ENCODE data around the gene MYOZ2. TPM values are rescaled to one million over a fixed set of nuclear protein-coding genes. Genes with fewer than 3 reads are reported as not detected.

The MYOZ2 gene
- total RNA-seq, 1 donor from 2014 or later = not detected

GRCh38 chr4:119197772-119198212, 62.2 kb downstream of the MYOZ2 start:
- Mint-ChIP-seq H3K27ac (peak overlapping the region; percentile 76), H3K4me3 (no peak overlapping the region), H3K36me3 (no peaks in the 10 kb centered on the region), H3K9me3 (peaks cover 24% of the 10 kb centered on the region), H3K4me1 (no peaks in the 10 kb centered on the region), H3K27me3 (ENCODE audit: insufficient read depth, low read depth) (no peaks in the 10 kb centered on the region)
- Histone ChIP-seq H4K20me1 (ENCODE audit: low read depth) (no peaks in the 10 kb centered on the region), H3K9ac (no peak overlapping the region), H3K9me3 (ENCODE audit: low read depth) (no peaks in the 10 kb centered on the region), H3K79me2 (ENCODE audit: low read depth) (no peaks in the 10 kb centered on the region), H3K4me1 (no peaks in the 10 kb centered on the region), H2AFZ (replicated peaks) (peak overlapping the region; percentile 42), H3F3A (ENCODE audit: low read depth) (no peaks in the 10 kb centered on the region), H3K27ac (no peak overlapping the region), H3K27me3 (no peaks in the 10 kb centered on the region), H3K4me2 (no peak overlapping the region), H3K4me3 (no peak overlapping the region), H3K36me3 (no peaks in the 10 kb centered on the region)
- TF ChIP-seq EZH2 (IDR thresholded peaks at IDR 0.05) = no peak
- no peak for TF ChIP-seq EZH2phosphoT487 (IDR thresholded peaks at IDR 0.05)
- no peak for TF ChIP-seq CTCF (IDR thresholded peaks at IDR 0.05)
- no peak for DNase-seq (ENCODE audit: low spot score)

DNA sequence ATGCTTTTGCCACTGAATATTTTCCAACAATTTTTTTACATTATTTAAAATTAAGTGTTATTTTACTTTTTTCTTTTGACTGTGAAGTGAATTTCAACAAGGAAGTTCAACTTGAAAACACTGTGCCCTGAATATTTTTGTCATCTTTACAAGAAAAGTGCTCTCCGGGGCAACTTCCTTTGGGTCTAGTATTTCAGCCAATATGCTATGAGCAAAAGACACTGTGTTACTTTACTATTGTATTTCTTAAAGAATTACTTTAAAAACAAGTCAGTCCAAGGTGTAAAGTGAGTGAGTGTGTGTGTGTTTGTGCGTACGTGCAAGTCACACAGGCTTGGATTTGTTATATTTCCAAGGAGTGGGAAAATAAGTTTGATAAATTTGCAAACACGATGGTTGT, 69.3 kb downstream of the MYOZ2 start:
- H4K20me1 ChIP-seq (ENCODE audit: low read depth) = no peaks in the 10 kb centered on the region
- no peak overlapping the region for H3K4me2 ChIP-seq
- H2AFZ ChIP-seq (replicated peaks) = no peak overlapping the region
- no peak overlapping the region for H3K4me3 Mint-ChIP-seq
- H3K27ac ChIP-seq = no peak overlapping the region
- H3K4me1 Mint-ChIP-seq = no peaks in the 10 kb centered on the region
- no peaks in the 10 kb centered on the region for H3K27me3 ChIP-seq
- no peaks in the 10 kb centered on the region for H3F3A ChIP-seq (ENCODE audit: low read depth)
- no peak overlapping the region for H3K4me3 ChIP-seq
- H3K36me3 ChIP-seq = no peaks in the 10 kb centered on the region
- H3K27ac Mint-ChIP-seq = no peak overlapping the region
- no peaks in the 10 kb centered on the region for H3K27me3 Mint-ChIP-seq (ENCODE audit: insufficient read depth, low read depth)
- no peak overlapping the region for H3K9ac ChIP-seq
- H3K4me1 ChIP-seq = peaks cover 7% of the 10 kb centered on the region
- no peaks in the 10 kb centered on the region for H3K9me3 ChIP-seq (ENCODE audit: low read depth)
- DNase-seq (ENCODE audit: low spot score) = no peak
- TF ChIP-seq EZH2phosphoT487 (IDR thresholded peaks at IDR 0.05) (no peak), CTCF (IDR thresholded peaks at IDR 0.05) (no peak), EZH2 (IDR thresholded peaks at IDR 0.05) (no peak)
- no peaks in the 10 kb centered on the region for H3K36me3 Mint-ChIP-seq
- no peaks in the 10 kb centered on the region for H3K79me2 ChIP-seq (ENCODE audit: low read depth)
- peaks cover 16% of the 10 kb centered on the region for H3K9me3 Mint-ChIP-seq

DNA sequence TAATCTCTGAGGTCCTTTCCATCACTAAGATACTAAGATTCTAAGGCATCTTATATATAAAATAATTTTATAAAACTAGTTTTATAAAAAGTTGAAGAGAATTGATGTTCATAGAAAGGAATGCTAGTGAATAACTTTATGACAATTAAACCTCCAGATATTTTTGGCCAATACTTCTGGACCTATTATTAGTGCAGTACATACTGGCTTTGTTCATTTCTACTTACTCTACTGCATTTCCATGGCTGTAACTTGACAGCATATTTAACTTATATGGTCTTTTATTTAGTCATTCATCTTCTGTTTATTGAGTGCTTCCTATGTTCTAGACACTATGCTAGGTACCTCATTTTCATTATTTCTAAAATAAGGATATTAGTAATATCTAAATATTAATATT, 70.1 kb downstream of the MYOZ2 start:
- Mint-ChIP-seq H3K9me3 (peaks cover 10% of the 10 kb centered on the region), H3K4me1 (no peaks in the 10 kb centered on the region), H3K36me3 (no peaks in the 10 kb centered on the region), H3K4me3 (no peak overlapping the region), H3K27ac (no peak overlapping the region), H3K27me3 (ENCODE audit: insufficient read depth, low read depth) (no peaks in the 10 kb centered on the region)
- Histone ChIP-seq H3K27me3 (peaks cover 6% of the 10 kb centered on the region), H3F3A (ENCODE audit: low read depth) (no peaks in the 10 kb centered on the region), H4K20me1 (ENCODE audit: low read depth) (no peaks in the 10 kb centered on the region), H3K36me3 (no peaks in the 10 kb centered on the region), H3K27ac (no peak overlapping the region), H3K9me3 (ENCODE audit: low read depth) (no peaks in the 10 kb centered on the region), H3K4me2 (no peak overlapping the region), H3K4me3 (no peak overlapping the region), H3K9ac (no peak overlapping the region), H3K4me1 (peaks cover 7% of the 10 kb centered on the region), H3K79me2 (ENCODE audit: low read depth) (no peaks in the 10 kb centered on the region), H2AFZ (replicated peaks) (no peak overlapping the region)
- TF ChIP-seq EZH2phosphoT487 (IDR thresholded peaks at IDR 0.05) = no peak
- no peak for TF ChIP-seq EZH2 (IDR thresholded peaks at IDR 0.05)
- TF ChIP-seq CTCF (IDR thresholded peaks at IDR 0.05) = no peak
- no peak for DNase-seq (ENCODE audit: low spot score)
